ENCODE data around the gene POP5. TPM values are rescaled to one million over a fixed set of nuclear protein-coding genes. Genes with fewer than 3 reads are reported as not detected.

The POP5 gene
- polyA plus RNA-seq, 3 donors: 57.2 to 78.7 (median 61.2) TPM

DNA sequence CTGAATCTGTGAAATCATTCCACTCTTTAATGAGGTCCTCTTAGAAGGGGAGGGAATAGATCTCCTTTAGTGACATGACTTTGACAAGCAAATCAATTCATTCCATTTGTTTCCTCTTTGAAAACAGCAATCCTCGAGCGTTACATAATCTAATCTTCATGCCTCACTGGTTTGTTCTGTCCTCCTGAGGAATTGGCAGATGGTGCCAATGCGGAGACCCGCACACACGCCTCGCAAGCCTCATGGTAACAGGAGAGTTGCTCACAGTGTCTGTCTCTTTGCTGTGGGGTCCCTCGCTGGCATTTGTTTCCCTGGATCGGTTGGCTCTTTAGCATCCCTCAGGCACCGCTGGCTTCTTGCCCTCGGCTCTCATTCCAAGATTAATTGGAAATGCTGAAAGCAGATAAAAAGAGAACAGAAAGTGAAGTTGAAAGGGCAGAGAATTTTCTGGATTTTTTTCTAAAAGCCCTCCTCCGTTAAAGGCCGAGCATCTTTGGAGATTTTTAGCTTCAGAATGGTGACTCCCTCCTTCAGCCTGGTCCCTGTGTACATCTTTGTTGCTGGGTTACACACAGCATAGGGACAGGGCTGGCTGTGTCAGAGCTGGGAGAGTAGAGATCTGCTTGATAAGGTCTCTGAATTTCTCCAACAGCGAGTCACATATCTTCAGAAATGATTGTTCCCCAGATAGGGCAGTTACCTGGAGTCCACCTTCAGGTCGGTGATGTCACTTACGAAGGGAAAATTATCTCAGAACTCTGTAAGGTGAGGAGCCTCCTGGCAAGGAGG, 49.1 kb upstream of the POP5 start:
- TF ChIP-seq, protein P1, sequence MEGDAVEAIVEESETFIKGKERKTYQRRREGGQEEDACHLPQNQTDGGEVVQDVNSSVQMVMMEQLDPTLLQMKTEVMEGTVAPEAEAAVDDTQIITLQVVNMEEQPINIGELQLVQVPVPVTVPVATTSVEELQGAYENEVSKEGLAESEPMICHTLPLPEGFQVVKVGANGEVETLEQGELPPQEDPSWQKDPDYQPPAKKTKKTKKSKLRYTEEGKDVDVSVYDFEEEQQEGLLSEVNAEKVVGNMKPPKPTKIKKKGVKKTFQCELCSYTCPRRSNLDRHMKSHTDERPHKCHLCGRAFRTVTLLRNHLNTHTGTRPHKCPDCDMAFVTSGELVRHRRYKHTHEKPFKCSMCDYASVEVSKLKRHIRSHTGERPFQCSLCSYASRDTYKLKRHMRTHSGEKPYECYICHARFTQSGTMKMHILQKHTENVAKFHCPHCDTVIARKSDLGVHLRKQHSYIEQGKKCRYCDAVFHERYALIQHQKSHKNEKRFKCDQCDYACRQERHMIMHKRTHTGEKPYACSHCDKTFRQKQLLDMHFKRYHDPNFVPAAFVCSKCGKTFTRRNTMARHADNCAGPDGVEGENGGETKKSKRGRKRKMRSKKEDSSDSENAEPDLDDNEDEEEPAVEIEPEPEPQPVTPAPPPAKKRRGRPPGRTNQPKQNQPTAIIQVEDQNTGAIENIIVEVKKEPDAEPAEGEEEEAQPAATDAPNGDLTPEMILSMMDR (IDR thresholded peaks at IDR 0.05): no peak
- Histone ChIP-seq H3K27me3 (ENCODE audit: control insufficient read depth in 2 of 2, insufficient read depth in 2 of 2, low read length in 2 of 2) (no peaks in the 10 kb centered on the region), H2AFZ (ENCODE audit: insufficient read depth, low read depth, low read length, poor library complexity, severe bottlenecking) (no peak overlapping the region), H3K79me2 (ENCODE audit: insufficient read depth, low read length) (no peaks in the 10 kb centered on the region), H3K9ac (ENCODE audit: insufficient read depth, low read length, poor library complexity, severe bottlenecking) (no peak overlapping the region), H3K4me1 (ENCODE audit: control insufficient read depth in 1 of 2, insufficient read depth in 2 of 2, low read length in 2 of 2) (no peaks in the 10 kb centered on the region), H3K9me3 (replicated peaks in 1 of 2; ENCODE audit: control insufficient read depth in 1 of 2, insufficient read depth in 1 of 2, low read length in 2 of 2) (no peaks in the 10 kb centered on the region), H3K36me3 (replicated peaks in 1 of 2; ENCODE audit: control insufficient read depth in 1 of 2, insufficient read depth in 2 of 2, low read length in 2 of 2) (no peaks in the 10 kb centered on the region), H3K4me3 (replicated peaks in 1 of 3; ENCODE audit: low read depth in 2 of 3, low read length in 3 of 3) (no peak overlapping the region), H3K27ac (ENCODE audit: low read depth in 1 of 2, low read length in 2 of 2) (no peak overlapping the region), H4K20me1 (ENCODE audit: insufficient read depth, low read length) (no peaks in the 10 kb centered on the region), H3K4me2 (replicated peaks; ENCODE audit: extremely low read depth, low read length, poor library complexity, severe bottlenecking) (no peak overlapping the region)
- H3K27me3 Mint-ChIP-seq (ENCODE audit: low read depth in 3 of 3): peaks cover 2 to 16% (median 5%) of the 10 kb centered on the region in 3 donors
- H3K9me3 Mint-ChIP-seq: no peaks in the 10 kb centered on the region
- intact Hi-C loops (cut with micrococcal nuclease): no loop called here
- 85% methylated on average over 13 of the region's 15 CpGs for WGBS (ENCODE audit: insufficient coverage)
- no peak overlapping the region for H3K4me3 Mint-ChIP-seq
- H3K36me3 Mint-ChIP-seq: no peaks in the 10 kb centered on the region
- DNase-seq: no peak
- peak overlapping the region in 1 of 7 donors; percentile 23 for H3K27ac Mint-ChIP-seq
- H3K4me1 Mint-ChIP-seq: peaks cover 9% of the 10 kb centered on the region

DNA sequence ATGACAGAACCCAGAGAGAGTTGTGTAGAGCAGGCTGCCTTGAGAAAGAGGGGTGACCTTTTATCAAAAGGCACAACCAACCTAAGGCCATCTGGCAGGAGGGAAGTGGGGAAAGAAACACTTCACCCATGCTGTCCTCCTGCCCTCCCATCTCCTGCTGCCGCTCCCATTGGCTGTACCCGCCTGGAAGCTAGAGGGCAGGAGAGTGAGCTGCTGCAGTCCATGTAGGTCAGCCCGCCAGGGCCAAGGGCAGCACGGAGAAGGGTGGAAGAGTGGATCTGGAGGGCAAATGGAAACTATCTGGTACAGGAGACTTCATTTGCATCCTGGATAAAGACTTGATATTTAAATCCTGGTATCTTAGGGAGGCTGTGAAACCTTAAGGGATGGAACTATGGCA, 47.7 kb upstream of the POP5 start:
- H3K27ac ChIP-seq (ENCODE audit: low read depth in 1 of 2, low read length in 2 of 2): no peak overlapping the region
- H3K9me3 ChIP-seq (replicated peaks in 1 of 2; ENCODE audit: control insufficient read depth in 1 of 2, insufficient read depth in 1 of 2, low read length in 2 of 2): no peaks in the 10 kb centered on the region
- H3K27me3 Mint-ChIP-seq (ENCODE audit: low read depth in 3 of 3): peaks cover 0 to 10% (median 3%) of the 10 kb centered on the region in 3 donors
- no peaks in the 10 kb centered on the region for H3K9me3 Mint-ChIP-seq
- H3K4me3 Mint-ChIP-seq: no peak overlapping the region
- no peak overlapping the region for H3K4me2 ChIP-seq (replicated peaks; ENCODE audit: extremely low read depth, low read length, poor library complexity, severe bottlenecking)
- H3K27ac Mint-ChIP-seq: peak overlapping the region in 1 of 7 donors; percentile 72
- H4K20me1 ChIP-seq (ENCODE audit: insufficient read depth, low read length): no peaks in the 10 kb centered on the region
- no peak overlapping the region for H3K9ac ChIP-seq (ENCODE audit: insufficient read depth, low read length, poor library complexity, severe bottlenecking)
- no peaks in the 10 kb centered on the region for H3K27me3 ChIP-seq (ENCODE audit: control insufficient read depth in 2 of 2, insufficient read depth in 2 of 2, low read length in 2 of 2)
- intact Hi-C loops (cut with micrococcal nuclease): no loop called here
- H3K4me3 ChIP-seq (replicated peaks in 1 of 3; ENCODE audit: low read depth in 2 of 3, low read length in 3 of 3): no peak overlapping the region
- H3K79me2 ChIP-seq (ENCODE audit: insufficient read depth, low read length): no peaks in the 10 kb centered on the region
- TF ChIP-seq, protein P1 (IDR thresholded peaks at IDR 0.05): no peak
- no peaks in the 10 kb centered on the region for H3K4me1 ChIP-seq (ENCODE audit: control insufficient read depth in 1 of 2, insufficient read depth in 2 of 2, low read length in 2 of 2)
- H2AFZ ChIP-seq (ENCODE audit: insufficient read depth, low read depth, low read length, poor library complexity, severe bottlenecking): no peak overlapping the region
- no peaks in the 10 kb centered on the region for H3K36me3 Mint-ChIP-seq
- WGBS (ENCODE audit: insufficient coverage): 100% methylated on average over 1 of the region's 4 CpGs
- peaks cover 9% of the 10 kb centered on the region for H3K4me1 Mint-ChIP-seq
- H3K36me3 ChIP-seq (replicated peaks in 1 of 2; ENCODE audit: control insufficient read depth in 1 of 2, insufficient read depth in 2 of 2, low read length in 2 of 2): no peaks in the 10 kb centered on the region
- DNase-seq: no peak

Data from CD14-positive monocyte (primary cell).